Suppressor macrophage (primary cell): ENCODE data around the gene CYP2D6.
"Not testable (repeated sequence)": the region's sequence is repeated elsewhere in the genome, so short reads cannot be mapped to it uniquely, and the experiment has no call there.

Experiments
- DNase-seq, 4 experiments: peaks; one replicate each; pipeline ENCODE4 v3.0.0-alpha.2; 2020 to 2022
- total RNA-seq, 17 experiments: gene quantifications; one replicate each; lab custom pipeline; 2026; ENCODE audit warnings: mixed read lengths in 6 of 17, inconsistent platforms in 3 of 17; lab: John Stamatoyannopoulos, UW

CYP2D6 gene
- total RNA-seq: 0 to 1.2 (median 0.07) reads per million in 17 experiments

GRCh38 chr22:42130639-42131431 lies at the start of gene CYP2D6:
Gene CYP2D6, minus strand, starts transcription at chr22:42130810. Its CDS starts 19 bp downstream, at chr22:42130791.
- DNase-seq: not testable (repeated sequence)

DNA sequence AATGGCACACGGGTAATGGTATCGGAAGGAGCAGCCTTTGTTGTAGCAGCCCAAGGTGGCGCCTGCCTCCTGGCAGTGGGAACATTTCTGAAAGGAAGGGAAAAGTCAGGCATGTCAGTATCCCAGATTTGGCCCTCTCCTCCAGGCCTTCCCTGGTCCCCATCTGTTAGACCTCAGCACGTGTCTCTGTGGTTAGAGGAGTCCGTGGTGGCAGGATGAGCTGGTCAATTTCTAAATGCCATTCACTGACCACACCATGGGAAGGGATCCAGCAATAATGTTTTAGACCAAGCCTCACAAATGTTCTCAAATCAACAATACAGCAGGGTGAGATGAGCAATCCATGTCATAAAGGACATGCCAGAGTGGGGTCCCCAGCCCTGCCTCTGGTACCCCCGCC lies 49.0 kb upstream of the CYP2D6 start:
- DNase-seq: no peak

DNA sequence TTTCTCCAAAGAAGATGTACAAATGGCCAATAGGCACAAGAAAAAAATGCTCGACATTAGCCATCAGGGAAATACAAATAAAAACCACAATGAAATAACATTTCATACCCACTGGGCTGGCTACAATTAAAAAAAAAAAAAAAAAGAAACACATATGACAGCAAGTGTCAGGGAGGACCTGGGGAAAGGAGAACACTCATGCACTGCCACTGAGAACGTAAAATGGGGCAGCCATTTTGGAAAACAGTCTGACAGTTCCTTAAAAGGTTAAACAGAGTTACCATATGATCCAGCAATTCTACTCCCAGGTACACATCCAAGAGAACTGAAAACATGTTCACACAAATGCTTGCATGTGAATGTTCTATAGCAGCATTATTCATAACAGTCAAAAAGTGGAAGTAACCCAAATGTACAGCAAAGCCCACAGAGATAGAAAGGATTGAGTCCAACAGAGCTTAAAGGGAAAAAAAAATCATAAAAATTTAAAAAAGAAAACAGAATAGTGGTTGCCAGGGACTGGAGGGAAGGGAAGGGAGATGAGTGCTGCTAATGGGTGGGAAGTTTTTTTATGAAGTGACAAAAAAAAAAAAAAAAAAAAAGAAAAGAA lies 48.4 kb upstream of the CYP2D6 start:
- peak in 1 of 4 experiments; percentile 17 for DNase-seq

DNA sequence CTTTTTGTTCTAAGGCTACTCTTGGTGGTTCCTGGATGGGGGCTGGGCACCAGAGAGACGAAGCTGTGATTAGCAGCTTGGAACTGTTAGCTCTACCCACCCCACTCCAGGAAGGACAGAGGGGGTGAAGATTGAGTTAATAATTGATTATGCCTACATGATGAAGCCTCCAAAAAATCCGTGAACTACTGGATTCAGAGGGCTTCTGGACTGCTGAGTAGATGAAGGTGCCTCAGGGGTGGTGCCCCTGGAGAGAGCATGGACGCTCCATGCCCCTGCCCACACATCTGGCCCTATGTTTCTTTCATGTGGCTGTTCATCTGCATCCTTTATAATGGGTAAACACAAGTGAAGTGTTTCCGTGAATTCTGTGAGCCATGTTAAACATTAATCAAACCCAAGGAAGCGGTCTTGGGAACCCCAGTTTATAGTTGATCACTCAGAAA lies 47.3 kb upstream of the CYP2D6 start:
- no peak for DNase-seq

- DNase-seq: no peak
These were observed 45.8 kb upstream of the CYP2D6 start for GRCh38 chr22:42176255-42176915.

GRCh38 chr22:42174062-42174461 lies 43.5 kb upstream of the CYP2D6 start:
- DNase-seq: no peak

DNA sequence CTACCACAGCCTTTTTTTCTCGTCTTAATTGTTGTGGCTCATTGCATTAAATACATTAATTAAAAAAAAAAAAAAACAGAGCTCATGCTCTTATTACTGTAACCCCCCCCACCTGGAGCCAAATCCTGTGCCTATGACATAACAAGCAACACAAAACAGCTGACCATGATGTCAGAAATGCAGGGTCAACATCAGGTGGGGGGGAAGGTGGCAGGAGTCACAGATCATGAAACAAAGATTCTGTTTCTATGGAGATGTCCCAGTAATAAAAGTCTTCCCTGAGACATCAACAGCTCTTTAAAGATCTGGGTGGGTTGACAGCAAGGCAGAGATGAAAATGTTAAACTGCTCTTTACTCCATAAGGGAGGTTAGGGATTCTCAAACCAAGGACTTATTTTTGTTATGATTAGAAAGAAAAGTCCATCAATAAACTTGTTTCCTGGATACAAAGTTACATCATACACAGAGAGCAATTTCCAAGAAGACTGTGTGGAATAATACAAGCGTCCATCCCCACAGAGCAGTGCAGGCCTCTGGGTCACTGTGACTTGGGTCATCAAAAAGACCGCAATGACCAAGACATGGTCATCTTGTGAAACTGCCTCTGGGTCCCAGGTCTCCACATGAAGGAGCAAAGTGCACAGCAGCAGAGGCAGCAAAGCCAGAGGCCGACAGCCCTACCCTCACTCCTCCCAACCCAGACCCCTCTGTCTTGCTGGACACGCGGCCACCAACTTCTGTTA lies 42.7 kb upstream of the CYP2D6 start:
- DNase-seq: no peak

- DNase-seq: no peak
These were observed 42.2 kb upstream of the CYP2D6 start for GRCh38 chr22:42172773-42173172.

- peak in 3 of 4 experiments; percentile 10 to 30 (median 27) for DNase-seq
These were observed 41.5 kb upstream of the CYP2D6 start for GRCh38 chr22:42171946-42172719.

DNA sequence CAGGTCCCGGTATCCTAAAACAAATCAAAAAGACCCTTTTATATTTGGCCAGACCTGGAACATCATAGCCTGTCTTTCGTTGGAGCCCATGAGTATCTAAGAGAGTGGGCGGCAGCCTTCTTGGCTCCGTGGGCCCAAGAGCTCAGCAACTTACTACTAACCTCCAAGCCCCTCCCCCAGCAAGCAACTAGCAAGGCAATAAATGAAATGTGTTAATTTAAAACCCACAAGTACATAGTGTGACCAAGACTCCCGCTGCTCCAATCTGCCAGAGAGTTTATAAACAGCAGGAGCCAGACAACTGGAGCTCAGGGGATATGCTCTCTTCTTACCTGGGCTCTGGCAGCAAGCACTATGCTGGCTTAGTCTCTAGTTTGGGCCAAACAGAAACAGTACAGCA lies 40.8 kb upstream of the CYP2D6 start:
- DNase-seq: no peak

GRCh38 chr22:42170946-42171345 lies 40.3 kb upstream of the CYP2D6 start:
- DNase-seq: no peak

DNA sequence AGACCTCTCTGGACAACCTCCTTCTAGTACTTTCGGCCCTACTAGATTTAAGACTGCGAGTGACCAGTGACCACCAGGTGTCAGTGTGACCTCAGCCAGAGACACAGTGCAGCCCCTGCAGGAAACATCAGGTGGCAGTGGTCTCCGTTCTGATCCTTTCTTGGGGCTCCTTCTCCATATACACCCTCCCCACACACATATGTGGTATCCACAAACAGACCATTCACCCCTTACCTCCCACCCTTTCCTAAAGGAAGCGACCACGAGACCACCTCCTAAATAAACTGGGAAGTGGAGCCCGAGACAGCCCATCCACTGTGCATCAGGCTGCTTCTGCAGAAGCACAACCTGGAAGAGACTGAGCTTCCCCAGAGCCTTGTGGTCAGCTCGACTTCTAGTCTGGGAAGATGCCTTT lies 38.5 kb upstream of the CYP2D6 start:
- peak; percentile 68 to 81 (median 76) for DNase-seq

- no peak for DNase-seq
These were observed 37.9 kb upstream of the CYP2D6 start for GRCh38 chr22:42168476-42168875.

DNA sequence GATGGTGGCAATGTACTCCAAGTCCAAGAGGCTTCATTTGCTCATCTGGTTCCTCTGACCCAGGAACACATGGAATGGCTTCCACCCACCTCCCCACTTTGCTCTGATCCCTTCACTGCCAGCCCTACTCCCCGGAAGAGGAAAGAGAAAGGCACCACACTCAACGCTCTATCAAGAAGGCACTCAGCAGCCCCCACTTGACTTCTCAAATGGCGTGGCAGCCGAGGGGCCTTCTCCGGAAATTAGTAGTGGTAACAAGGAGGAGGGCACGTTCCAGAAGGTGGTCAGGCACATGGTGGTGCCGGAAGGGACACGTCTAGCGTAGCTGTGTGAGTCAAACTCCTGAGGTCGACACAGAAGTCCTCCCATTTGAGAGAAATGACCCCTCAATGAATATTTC lies 36.5 kb upstream of the CYP2D6 start:
- DNase-seq: no peak

GRCh38 chr22:42164901-42165300 lies 34.3 kb upstream of the CYP2D6 start:
- no peak for DNase-seq

DNA sequence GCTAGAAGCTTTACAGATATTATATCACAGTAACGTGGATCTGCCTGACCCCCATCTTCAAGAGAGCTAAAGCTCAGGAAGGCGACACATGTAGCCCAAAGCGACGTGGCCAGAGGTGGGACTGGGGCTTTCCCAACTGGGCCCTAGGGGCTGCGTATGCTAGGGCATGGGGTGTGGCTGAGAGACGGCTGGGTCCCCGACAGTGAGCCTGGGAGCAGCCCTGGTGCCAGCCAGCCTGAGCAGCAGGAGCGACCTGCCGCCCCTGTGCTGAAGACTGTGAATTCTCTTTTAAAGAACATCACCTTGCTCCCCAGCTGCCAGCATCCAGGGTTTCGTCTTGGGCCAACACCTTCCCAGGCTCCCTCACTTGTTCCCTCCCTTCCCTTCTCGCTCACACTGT lies 32.9 kb upstream of the CYP2D6 start:
- DNase-seq: no peak

GRCh38 chr22:42162728-42163489 lies 32.3 kb upstream of the CYP2D6 start:
- no peak for DNase-seq

GRCh38 chr22:42160830-42161696 lies 30.5 kb upstream of the CYP2D6 start:
- no peak for DNase-seq

DNA sequence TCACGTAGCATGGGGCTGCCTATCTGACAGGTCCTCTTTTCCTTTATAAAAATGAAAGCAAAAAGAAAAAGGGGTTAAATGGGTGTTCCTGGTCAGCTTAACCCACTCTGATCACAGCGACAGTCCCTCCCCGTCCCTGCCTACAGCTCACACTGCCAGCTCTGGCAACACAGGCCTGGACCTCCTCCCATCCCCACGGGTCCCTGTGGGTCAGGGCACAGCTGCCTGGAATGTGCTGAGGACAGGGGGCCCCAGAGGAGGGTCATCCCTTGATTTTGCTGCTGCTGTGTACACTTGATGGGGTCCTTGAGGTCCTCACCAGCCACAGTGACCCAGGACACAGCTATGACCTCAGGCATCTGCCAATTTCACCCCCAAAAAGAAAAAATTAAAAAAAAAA lies 29.6 kb upstream of the CYP2D6 start:
- no peak for DNase-seq

- DNase-seq: no peak
These were observed 28.0 kb upstream of the CYP2D6 start for GRCh38 chr22:42158456-42159132.
